ENCODE data around the gene MYH4.

DNA sequence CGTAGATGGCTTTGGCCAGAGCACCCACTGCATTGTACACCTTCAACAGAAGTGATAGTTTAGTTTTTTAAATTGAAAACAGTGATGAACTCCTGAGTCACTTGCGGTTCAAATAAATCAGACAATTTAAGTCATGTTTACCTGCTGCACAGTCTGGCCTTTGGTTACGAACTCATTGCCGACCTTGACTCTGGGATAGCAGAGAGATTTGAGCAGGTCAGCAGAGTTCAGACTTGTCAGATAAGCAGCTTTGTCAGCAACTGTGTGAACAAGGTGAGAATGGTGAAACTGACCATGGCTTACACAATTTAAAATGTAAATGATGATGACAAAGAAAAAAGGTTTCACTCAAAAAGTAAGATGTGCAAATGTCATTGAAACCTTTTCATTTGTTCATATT lies 9.3 kb downstream of the MYH4 start:
- TF ChIP-seq CTCF (IDR thresholded peaks at IDR 0.05; ENCODE audit: low read depth, low read length, missing input control) (no peak), RAD21 (IDR thresholded peaks at IDR 0.05) (no peak), RXRA (IDR thresholded peaks at IDR 0.05) (no peak), MAX (IDR thresholded peaks at IDR 0.05) (no peak), JUND (IDR thresholded peaks at IDR 0.05) (no peak), GABPA (IDR thresholded peaks at IDR 0.05 in 1 of 2, conservative IDR thresholded peaks at IDR 0.05 in 1 of 2) (no peak), EGR1 (IDR thresholded peaks at IDR 0.05; ENCODE audit: low read depth in 2 of 2) (no peak), HNF4G (IDR thresholded peaks at IDR 0.05) (no peak), SP1 (IDR thresholded peaks at IDR 0.05) (no peak)

All from liver (tissue), 3 donors.